HuH-7.5 (cell line): ENCODE measurements around the gene CD72.
"Not testable (repeated sequence)": the region's sequence is repeated elsewhere in the genome, so short reads cannot be mapped to it uniquely, and the experiment has no call there.

ENCODE experiments used
- DNase-seq: peaks from one replicate; pipeline ENCODE4 v3.0.0; 2011; ENCODE audit warnings: low spot score

CD72 gene

DNA sequence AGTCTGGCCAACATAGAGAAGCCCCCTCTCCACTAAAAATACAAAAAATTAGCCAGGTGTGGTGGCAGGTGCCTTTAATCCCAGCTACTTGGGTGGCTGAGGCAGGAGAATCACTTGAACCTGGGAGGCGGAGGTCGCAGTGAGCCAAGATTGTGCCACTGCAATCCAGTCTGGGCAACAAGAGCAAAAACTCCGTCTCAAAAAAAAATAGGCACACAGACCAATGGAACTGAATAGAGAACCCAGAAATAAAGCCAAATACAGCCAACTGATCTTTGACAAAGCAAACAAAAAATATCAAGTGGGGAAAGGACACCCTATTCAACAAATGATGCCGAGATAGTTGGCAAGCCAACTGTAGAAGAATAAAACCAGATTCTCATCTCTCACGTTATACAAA is 29.7 kb downstream of the CD72 start:
- not testable (repeated sequence) for DNase-seq

DNA sequence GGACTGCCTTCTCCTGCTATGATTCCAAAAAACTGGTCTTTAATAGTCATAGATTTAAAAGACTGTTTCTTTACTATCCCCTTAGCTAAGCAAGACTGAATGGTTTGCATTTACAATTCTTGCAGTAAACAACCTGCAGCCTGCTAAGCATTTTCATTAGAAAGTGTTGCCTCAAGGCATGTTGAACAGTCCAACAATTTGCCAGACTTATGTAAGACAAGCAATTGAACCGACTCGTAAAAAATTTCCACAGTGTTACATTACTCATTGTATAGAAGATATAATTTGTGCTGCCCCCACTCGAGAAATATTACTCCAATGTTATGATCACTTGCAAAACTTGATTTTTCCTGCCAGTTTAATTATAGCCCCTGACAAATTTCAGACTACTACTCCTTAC is 33.5 kb downstream of the CD72 start:
- DNase-seq, result not testable (repeated sequence)

DNA sequence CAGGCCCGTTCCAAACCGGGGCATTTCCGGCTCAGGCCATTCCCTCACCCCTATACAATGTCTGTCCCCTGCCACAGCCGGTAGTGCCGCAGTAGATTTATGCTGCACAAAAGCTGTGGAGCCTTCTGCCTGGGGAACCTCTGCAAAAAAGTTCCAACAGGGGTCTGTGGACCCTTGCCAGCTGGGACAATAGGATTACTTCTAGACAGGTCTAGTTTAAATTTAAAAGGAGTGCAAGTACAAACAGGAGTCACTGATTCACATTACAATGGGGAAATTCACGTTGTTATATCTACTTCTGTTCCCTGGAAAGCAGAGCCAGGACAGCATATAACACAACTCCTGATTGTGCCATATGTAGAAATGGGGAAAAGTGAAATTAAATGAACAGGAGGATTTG is 34.7 kb downstream of the CD72 start:
- DNase-seq, result not testable (repeated sequence)

DNA sequence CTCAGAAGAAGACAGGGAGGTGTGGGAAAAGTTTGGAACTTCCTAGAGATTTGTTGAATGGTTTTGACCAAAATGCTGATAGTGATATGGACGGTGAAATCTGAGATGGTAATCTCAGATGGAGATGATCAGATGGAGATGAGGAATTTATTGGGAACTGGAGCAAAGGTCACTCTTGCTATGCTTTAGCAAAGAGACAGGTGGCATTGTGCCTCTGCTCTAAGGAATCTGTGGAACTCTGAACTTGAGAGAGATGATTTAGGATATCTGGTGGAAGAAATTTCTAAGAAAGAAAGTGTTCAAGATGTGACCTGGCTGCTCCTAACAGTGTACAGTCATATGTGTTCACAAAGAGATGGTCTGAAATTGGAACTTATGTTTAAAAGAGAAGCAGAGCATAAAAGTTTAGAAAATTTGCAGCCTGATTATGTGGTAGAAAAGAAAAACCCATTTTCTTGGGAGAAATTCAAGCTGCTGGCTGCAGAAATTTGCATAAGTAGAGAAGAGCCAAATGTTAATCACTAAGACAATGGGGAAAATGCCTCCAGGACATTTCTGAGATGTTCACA is 38.5 kb downstream of the CD72 start:
- DNase-seq, result not testable (repeated sequence)

DNA sequence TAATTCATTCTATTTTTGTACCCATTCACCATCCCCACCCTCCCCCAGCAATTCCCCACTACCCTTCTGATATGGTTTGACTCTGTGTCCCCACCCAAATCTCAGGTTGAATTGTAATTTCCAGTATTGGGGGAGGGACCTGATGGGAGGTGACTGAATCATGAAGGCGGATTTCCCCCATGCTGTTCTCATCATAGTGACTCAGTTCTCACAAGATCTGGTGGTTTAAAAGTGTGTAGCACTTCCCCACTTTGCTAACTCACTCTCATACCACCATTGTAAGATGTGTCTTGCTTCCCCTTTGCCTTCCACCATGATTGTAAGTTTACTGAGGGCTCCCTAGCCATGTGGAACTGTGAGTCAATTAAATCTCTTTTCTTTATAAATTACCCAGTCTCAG is 39.1 kb downstream of the CD72 start:
- DNase-seq, result no peak

DNA sequence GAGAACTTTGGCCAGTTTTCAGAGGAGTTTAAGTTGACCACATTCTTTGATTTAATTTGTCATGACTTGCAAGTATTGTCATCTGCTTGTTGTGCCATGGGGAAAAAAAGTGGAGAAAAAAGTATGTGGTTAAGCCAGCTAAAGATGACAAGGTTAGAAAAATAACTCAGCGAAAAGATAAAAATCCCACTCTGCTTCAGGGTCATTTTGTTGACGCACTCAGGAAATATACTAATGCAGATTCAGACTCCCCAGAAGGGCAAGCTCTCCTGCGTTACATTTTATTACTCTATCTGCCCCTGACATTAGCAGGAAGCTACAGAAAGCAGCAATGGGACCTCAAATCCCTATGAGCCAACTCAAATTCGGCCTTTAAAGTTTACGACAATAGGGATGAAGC is 40.7 kb downstream of the CD72 start:
- no peak for DNase-seq

DNA sequence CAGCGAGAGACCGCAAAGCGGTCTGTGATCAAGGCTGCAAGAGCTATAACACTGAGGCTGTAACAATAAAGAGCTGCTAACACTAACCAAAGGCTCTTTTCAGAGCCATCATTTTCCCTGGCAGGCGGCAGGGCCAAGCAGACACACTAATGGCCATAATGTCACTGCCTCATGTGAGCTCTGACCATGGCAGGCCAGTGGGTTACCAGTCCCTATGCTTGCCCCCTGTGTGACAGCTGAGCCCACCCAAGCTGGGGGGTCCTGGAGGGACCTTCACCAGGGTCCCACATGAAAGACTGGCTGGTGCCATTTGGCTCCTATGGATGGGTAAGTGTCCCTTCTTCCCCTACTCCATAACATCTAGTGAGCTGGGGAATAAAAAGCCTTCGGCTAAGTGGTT is 42.7 kb downstream of the CD72 start:
- no peak for DNase-seq

DNA sequence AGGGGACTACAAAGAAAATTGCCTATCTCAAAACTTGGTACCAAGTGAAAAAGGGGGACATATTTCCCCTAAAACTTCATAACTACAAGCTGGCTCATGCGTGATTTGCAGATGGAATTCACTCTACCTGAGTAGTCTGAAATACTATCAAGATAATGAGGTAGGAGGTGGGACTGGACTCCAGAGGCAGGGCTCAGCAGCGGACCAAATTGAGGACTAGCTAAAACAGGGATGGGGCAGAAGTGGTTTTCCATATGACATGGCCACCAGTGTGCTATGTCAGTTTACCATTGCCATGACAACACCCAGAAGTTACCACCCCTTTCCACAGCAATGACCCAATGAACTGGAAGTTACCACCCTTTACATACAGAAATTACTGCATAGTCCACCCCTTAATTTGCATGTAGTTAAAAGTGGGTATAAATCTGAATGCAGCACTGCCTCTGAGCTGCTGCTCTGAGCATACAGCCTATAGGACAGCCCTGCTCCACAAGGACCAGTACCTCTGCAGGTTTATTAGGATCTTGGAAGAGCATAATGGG is 43.6 kb downstream of the CD72 start:
- DNase-seq, result no peak

DNA sequence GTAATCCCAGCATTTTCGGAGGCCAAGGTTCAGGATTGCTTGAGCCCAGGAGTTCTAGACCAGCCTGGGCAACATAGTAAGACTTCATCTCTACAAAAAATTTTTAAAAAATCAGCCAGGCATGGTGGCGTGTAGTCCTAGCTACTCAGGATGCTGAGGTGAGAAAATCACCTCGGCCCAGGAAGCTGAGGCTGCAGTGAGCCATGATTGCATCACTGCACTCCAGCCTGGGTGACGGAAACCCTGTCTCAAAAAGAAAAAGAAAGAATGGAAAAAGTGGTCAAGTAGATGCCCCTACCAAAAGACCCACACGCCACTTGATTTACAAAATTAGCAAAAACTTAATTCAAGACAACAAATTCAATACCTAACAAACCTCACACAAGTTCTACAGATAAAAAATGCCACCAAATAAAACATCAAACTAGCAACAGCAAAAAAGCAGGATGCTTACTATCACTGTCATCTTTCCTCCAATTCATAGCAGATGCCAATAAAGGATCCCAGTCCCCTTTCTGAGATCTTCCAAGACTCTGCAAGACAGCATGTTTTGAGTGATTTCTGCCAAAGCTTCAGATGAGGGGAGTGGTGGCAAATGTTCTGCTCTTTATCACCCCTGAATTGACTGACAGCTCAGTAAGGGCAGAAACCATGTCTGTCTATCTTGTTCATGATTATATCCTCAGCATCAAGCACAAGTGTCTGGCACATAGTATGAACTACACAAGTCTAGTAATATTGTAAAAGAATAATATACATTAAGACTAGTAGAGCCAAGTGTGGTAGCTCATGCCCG is 47.3 kb downstream of the CD72 start:
- DNase-seq, result no peak

DNA sequence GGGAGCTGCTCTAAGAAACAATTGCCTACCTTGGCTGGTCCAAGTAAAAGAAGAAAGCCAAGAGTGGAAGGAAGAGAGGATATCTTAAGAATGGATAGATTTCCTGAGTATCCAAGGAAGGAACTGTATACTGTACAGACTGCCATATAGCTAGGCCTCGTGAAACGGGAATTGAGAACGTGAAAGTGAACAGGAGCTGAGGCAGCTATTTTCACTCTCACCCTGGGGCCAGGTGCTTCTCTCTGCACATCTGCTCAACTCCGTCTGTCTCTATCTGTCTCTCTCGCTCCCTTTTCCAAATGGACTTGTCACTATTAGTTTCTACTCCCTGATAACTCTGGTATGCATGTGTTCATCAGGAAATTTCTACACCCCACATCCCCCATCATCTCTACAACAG is 49.0 kb downstream of the CD72 start:
- DNase-seq, result no peak

DNA sequence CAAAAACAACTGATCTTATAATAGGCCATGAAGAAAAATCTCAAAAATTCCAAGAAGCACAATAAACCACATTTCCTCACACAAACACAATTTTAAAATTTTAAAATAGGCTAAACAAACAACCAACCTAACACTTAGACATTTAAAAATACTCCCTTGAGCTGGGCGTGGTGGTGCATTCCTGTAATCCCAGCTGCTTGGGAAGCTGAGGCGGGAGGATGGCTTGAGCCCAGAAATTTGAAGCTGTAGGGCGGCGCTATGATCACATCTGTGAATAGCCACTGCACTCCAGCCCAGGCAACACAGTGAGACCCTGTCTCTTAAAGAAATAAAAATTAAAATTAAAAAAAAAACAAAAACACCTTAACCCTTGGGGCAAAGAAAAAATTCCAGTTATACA is 50.0 kb downstream of the CD72 start:
- no peak for DNase-seq

DNA sequence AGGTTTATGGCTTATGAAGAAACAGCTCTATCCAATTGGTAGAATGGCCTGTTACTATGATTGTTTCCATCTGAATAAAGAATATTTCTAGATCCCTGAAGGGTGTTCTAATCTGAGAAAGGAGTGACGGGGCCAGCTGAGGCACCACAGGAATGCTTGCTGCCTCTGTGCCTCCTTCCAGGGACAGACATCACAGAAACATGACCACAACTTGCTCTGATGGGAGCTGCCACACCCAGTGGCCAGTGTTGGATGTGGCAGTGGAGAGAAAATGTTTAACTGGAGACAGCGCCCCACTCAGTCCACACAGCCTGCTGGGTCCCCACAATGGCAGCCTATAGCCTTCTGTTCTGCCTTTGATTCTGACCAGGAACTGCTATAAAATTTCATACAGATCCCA is 51.8 kb downstream of the CD72 start:
- DNase-seq, result no peak

DNA sequence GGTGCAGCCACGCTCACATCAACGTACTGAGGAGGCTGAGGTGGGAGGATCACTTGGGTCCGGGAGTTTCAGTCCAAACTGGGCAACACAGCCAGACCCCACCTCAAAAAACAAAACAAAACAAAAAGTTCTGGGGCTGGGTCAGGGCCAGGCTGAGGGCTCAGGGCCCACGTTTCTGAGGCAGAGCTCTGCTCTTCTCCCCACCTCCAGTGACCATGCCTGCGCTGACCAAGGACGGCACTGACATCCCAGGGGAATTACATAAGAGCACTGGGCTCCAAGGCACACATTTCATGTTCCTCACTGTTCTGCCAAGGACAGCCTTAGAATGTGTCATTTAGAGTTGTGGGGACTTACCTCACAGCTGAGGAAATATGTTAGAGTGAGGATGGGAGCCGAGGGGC is 53.6 kb downstream of the CD72 start:
- no peak for DNase-seq

DNA sequence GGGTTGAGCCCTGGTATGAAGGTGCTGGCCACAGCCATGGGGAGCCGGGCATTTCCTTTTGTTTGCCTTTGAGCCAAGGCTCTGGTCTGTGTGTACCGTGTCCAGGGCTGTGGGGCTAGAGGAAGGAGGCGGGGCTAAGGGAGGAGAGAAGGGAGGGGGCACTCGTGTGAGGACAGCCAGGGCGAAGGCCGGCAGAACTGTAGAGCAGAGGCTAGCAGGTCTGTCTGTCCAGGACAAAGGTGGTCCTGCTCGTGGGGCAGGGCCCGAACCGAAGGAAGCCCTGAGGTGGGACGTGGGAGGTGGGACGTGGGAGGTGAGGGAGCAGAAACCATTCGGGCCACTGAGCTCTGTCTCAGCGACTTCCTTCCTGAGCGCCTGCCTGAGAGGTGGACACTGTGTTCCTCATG is 54.4 kb downstream of the CD72 start:
- no peak for DNase-seq

DNA sequence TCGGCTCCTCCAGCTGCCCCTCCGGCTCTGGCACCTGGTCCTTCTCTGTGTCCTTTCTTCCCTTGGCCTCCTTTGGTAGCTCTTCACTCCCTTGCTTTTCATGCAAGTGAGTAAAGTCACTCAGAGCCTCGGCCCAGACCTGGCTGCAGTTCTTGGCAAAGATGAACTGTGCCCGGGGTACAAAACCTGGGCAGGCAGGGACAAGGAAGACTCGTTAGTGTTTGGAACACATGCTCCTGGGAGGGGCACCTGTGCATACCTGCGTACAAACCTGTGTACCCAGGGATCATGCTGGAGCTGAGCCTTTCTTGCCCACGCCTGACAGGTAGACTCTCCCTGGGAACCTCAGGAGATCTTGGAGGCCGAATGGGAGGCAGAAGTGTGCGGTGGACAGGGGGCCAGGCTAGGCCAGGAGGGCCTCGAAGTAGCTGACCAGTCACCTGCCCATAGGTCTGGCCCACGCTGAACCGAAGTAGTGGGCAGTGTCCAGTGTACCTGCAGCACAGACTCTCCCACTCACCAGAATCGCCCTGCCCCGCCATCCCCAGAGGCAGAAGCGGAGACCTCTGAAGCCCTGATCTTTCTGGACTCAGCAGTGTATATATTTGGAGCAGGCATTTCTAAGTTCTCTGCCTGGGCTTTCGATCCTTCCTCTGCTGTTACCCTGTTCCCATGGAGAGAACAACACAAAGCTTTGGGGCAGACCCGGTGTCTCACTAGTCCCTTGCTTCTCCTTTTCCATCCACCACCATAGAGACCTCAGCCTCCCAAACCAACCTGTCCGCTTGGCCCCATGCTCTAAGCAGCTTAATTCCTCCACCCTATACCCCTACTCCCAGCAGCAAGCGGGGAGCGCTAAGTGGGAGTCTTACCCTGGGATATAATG is 55.1 kb downstream of the CD72 start:
- DNase-seq, result no peak

DNA sequence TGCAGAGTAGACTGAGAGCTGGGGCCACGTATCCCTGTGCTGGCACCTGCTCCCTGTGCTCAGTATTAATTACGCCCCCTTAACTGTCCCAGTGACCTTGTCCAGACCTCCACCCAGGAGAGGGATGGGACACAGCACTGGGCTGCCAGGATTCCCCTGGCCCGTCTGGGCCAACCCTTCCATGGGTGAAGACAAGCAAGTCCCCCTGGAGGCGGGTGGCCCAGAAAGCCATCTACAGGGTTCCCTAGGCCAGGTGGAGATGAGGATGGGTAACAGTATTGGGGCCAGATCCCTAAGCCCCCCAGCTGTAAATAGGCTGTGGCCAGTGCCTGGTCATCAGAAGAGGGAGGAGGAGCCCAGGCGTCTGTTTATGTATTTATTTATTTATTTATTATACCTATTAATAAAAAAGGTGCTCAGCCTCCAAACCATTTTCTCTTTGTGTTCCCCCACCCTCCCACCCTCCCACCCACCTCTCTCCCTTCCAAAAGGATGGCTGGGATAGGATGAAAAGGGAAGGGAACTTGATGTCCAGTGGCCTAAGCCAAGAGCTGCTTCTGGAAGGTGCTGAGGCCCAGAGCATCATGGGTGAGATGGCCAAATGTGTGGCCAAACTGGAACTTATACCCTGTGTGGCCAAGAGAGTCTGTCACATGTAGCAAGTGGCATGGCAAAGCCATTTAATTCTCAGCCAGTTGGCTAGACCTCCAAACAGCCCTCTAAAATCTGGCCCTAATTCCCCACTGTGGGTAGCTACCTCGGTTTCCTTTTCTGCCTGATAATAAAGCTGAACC is 56.5 kb downstream of the CD72 start:
- DNase-seq, result no peak

DNA sequence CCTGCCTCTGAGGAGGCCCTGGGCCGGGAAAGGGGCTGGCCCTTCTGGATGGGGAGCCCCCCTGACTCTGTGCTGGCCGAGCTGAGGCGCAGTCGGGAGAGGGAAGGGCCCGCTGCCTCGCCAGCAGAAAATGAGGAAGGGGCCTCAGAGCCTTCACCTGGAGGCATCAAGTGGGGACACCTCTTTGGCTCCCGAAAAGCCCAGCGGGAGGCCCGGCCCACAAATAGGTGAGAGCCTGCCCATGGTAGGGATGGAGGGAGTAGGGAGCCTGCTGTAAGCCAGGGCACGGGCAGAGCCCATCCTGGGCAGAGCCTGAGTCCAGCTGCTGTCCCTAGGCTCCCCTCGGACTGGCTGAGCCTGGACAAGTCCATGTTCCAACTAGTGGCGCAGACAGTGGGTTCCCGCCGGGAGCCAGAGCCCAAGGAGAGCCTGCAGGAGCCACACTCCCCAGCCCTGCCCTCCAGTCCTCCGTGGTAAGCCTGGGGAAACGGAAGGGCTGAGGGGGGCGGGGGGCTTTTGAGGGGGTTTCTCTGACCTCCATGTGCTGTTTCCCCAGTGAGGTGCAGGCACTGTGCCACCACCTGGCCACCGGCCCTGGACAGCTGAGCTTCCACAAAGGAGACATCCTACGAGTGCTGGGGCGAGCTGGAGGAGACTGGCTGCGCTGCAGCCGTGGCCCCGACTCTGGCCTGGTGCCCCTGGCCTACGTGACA is 57.4 kb downstream of the CD72 start:
- DNase-seq, result no peak
